Forelimb muscle (tissue), 1 donor: ENCODE measurements around the gene SLC11A1. TPM values are rescaled to one million over a fixed set of nuclear protein-coding genes. Genes with fewer than 3 reads are reported as not detected.
A peak's percentile ranks its signal among the peaks of the same experiment; 100 is the strongest.

Experiments used
- DNase-seq: peaks from one replicate; pipeline ENCODE4 v3.0.0-alpha.2; 2013; ENCODE audit warnings: low read depth
- polyA plus RNA-seq: library from polyadenylated mRNA; unstranded; fragments of 120-200 nt; gene quantifications from one replicate; pipeline ENCODE4 v1.2.1, GENCODE V29; 2013; ENCODE audit not compliant: insufficient read length

SLC11A1 gene
- polyA plus RNA-seq, 1 donor = 0.37 TPM

DNA sequence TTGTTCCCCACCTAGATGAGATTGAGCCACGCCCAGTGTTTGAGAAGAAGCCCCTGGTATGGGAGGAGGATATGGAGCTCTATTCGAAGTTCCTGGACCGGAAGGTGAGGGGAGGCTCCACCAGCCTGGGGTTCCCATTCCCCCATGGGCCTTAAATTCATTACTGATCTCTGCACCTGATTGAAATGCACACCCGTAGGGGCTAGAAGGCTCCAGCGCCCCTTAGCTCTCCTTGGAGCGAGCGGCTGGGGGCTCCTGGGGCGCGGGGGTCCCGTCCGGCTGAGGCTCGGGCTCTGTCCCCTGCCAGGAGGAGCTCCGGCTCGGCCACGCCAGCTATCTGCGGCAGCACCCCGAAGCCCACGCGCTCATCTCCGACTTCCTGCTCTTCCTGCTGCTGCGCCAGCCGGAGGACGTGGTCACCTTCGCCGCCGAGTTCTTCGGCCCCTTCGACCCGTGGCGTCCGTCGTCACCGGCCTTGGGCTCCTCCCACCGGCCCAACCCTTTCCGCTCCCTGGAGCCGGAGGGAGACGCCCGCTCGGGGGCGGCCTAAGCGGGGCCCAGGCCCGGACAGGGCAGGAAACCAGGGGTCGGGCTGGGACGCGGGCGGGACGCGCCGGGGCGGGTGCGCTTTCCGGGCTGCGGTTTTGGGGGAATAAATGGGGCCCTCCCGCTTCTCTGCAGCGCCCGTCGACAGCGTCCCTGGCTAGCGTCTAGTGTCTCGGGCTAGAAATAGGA is 14.5 kb upstream of the SLC11A1 start:
- DNase-seq = peak; percentile 50

DNA sequence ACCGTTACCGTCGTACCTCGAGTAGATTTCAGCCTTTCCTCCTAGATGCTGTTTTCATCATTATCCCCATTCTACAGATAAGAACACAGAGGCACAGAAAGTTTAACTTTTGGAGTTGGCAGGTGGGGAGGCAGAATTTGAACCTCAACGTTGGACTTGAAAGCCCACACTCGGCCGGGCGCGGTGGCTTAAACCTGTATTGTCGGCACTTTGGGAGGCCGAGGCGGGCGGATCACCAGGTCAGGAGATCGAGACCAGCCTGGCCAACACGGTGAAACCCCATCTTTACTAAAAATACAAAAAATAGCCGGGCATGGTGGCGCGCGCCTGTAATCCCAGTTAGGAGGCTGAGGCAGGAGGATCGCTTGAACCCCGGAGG is 13.9 kb upstream of the SLC11A1 start:
- DNase-seq = no peak

DNA sequence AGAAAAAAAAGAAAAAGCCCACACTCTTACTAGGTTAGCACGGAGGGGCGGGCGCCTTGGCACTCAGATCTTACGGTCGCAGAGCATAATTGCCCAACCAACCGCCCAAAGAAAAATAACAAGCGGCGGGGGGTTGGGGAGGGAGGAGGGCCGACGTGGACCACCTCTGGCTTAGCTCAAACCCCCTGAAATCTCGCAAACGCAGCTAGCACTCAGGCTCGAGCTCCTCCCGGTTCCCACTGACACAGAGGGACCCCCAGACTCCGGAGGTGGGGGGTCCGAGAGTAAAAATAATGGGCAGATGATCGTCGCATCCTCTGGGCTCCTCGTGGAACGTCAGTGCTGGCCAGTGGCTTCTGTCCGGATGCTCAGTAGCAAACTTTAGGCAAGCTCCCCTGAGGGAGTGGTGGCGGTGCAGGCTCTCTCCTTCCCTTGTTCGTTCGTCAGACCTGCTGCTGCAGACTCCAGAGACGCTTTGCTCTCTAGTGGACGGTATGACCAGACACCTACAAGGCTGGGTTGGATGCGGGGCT is 13.4 kb upstream of the SLC11A1 start:
- no peak for DNase-seq

- no peak for DNase-seq
Observed at GRCh38 chr2:218369330-218369729, 12.7 kb upstream of the SLC11A1 start.

DNA sequence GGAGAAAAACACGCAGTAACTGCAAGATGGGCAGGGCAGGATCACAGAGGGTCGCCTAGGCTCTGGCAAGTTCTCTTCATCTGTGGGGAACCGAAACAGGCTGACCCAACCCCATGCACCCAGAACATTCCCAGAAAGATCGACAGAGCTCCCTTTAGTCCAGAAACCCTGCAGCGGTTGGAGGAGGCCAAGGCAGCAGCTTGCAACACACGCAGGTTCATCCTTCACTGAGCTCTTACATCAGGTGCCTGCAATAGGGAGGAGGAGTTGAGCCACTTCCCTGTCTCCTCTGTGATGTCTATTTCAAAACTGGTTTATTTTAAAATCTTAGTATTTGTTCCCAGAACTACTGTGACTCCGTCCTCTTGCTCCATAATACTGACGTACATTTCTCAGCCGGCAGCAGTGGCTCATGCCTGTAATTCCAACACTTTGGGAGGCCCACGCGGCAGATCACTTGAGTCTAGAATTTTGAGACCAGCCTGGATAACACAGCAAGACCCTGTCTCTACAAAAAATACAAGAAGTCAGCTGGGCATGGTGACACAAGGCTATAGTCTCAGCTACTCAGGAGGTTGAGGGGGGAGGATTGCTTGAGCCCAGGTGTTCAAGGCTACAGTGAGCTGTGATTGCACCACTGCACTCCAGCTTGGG is 11.5 kb upstream of the SLC11A1 start:
- DNase-seq = no peak

GRCh38 chr2:218371983-218372350 is 10.1 kb upstream of the SLC11A1 start:
- no peak for DNase-seq

DNA sequence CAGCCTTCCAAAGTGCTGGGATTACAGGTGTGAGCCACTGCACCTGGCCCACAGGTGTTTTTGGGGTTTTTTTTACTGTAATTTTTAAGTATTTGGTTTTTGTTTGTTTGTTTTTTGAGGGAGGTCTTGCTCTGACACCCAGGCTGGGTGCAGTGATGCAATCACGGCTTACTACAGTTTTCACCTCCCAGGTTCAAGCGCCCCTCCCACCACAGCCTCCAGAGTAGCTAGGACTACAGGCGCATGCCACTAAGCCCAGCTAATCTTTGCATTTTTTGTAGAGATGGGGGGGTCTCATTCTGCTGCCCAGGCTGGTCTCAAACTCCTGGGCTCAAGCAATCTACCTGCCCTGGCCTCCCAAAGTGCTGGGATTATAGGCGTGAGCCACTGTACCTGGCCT is 7.3 kb upstream of the SLC11A1 start:
- DNase-seq = no peak

GRCh38 chr2:218375212-218375611 is 6.9 kb upstream of the SLC11A1 start:
- no peak for DNase-seq

- no peak for DNase-seq
Observed at GRCh38 chr2:218378053-218378452, 4.0 kb upstream of the SLC11A1 start.

DNA sequence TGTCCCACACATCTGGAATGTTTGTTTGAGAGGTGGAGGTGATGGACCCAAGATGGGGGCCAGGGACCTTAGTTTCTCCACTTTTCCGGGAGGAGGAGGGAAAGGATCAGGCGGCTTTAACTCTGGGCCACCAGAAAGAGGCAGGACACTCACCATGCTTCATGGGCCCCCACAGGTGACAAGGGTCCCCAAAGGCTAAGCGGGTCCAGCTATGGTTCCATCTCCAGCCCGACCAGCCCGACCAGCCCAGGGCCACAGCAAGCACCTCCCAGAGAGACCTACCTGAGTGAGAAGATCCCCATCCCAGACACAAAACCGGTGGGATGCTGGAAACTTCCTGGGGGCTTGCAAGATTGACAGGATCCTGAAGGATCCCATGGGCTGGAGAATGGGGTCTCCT is 712 bp downstream of the SLC11A1 start:
- DNase-seq = no peak

DNA sequence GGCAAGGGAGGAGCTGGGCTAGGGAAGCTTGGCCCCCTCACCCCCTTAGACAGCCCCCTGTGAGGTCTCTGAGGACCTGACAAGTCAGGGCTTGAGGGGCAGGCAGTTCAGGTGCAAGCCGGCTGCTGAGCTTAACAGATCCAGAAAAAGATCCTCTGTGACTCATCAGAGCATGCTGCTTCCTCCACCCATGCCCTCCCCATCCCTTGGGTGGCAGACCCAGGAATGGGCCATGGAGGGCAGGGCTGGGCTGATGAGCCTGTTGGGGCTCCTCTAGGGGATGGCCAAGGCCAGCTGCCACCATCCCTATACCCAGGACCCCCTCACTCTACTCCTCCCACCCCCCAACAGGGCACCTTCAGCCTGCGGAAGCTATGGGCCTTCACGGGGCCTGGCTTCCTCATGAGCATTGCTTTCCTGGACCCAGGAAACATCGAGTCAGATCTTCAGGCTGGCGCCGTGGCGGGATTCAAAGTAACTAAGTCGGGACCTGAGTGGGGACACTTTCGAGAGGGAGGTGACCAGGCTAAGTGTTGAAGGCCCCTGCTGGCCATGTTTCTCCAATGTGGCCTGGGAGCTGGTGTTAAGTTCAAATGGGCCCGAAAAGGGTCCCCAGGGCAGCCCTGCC is 1.9 kb downstream of the SLC11A1 start:
- no peak for DNase-seq

GRCh38 chr2:218384975-218385374 is 2.9 kb downstream of the SLC11A1 start:
- DNase-seq = no peak

DNA sequence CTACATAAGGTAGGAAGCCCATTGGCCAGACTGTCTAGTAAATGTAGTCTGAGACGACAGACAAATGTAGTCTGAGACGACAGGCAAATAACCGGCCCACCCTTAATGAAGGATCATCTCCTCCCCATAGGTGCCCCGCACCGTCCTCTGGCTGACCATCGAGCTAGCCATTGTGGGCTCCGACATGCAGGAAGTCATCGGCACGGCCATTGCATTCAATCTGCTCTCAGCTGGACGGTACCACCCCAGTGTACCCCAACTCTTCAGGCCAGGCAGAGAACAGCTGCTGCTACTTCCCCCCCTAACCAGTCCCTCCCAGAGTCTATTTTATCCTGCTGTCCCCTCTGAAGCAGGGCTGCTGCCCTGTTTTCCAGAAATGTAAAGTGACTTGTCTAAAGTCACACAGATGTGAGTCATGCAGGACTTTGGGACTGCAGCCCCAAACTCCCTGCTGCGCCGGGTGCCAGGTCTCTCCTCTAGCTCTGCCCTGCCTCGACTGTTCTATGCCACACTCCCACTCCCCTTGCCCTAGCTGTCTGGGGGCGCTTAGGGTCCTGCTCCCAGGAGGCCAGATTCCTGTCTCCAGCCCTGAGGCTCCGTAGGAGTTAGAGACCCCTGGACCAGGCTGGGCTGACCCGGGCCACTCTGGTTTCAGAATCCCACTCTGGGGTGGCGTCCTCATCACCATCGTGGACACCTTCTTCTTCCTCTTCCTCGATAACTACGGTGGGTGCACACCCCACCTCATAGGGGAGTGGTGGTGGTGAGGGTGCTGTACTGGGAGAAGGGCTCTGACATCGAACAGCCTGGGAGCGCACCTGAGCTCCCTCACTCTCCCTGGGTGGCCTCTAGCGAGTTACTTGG is 4.7 kb downstream of the SLC11A1 start:
- no peak for DNase-seq

DNA sequence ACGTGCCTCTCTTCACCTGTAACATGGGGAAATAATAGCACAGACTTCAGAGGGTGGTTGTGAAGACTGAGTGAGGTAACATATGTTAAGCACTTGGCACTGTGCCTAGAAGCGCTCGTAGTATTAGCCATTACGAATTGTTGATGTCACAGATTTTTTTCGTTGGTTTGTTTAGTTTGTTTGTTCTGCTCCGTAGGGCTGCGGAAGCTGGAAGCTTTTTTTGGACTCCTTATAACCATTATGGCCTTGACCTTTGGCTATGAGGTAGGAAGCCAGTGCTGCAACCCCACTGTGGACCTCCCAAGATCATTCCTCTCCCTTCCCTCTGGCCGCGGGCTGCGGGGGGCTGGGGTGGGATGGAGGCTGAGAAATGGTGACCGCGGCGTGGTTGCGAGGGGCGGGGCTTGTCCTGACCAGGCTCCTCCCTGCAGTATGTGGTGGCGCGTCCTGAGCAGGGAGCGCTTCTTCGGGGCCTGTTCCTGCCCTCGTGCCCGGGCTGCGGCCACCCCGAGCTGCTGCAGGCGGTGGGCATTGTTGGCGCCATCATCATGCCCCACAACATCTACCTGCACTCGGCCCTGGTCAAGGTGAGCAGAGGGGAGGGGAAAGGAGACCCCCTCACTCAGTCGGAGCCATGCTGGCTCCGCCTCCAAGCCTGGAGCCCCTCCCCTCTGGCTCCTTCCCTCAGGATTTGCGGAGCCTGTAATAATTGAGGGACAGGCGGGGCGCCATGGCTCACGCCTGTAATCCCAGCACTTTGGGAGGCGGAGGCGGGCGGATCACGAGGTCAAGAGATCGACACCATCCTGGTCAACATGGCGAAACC is 5.5 kb downstream of the SLC11A1 start:
- no peak for DNase-seq

DNA sequence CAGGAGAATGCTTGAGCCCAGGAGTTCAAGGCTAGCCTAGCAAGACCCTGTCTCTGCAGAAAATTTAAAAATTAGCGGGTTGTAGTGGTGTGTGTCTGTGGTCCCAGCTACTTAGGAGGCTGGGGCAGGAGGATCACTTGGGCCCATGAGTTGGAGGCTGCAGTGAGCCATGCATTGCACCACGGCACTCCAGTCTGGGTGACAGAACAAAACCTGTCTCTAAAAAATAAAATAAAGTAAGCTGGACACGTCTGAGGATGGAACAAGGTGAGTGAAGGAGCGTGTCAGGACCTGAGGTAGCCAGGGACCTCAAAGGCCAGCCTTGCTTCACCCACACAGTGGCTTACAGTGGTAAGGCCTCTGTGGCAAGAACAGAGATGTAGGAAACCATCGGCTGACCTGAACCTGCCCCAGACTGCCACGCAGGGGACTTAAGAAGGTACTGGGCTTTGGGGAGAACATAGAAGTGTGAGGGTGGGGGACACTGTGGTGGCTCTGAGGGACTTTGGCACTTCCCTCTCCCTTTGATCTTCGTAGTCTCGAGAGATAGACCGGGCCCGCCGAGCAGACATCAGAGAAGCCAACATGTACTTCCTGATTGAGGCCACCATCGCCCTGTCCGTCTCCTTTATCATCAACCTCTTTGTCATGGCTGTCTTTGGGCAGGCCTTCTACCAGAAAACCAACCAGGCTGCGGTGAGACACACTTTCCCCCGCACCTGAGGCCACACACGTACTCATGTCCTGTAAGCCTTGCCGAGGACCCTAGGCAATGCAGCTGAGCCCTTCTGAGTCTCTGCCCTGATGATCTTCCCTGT is 7.5 kb downstream of the SLC11A1 start:
- no peak for DNase-seq

- no peak for DNase-seq
Observed at GRCh38 chr2:218391202-218391601, 9.1 kb downstream of the SLC11A1 start.

DNA sequence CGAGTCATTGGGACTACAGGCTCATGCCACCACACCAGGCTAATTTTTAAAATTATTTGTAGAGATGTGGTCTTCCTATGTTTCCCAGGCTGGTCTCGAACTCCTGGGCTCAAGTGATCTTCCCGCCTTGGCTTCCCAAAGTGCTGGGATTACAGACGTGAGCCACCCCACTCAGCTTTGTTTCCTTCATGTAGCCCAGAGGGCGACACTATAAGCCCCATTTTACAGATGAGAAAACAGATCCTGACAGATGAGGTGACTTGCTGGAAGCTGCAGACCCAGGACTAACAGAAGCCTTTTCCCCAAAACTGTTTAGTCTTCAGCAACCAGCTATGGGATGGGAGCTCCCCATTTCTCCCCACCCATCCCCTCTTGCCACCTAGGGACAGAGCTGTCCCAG is 10.4 kb downstream of the SLC11A1 start:
- no peak for DNase-seq

- no peak for DNase-seq
Observed at GRCh38 chr2:218392891-218393462, 10.9 kb downstream of the SLC11A1 start.

DNA sequence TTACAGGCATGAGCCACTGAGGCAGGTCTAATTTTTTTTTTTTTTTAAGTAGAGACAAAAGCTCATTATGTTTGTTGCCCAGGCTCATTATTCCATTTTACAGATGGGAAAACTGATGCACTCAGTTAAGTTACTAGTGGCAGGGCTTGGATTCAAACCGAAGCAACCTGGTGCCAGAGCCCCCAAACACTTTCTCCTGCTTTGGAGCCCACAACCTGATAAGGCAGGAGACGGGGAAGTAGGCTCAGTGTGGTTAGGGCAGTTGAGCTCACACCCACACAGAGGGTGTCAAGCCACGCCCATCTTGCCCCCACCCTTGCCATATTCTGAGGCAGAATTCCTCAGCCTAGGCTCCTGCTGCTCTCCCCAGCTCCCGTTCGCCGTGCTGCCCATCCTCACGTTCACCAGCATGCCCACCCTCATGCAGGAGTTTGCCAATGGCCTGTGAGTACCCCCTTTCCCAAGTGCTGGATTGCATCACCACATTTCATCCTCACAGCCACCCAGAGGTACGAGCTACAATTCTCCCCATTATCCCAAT is 11.7 kb downstream of the SLC11A1 start:
- no peak for DNase-seq
